ENCODE data around the gene SH2D3A. TPM values are rescaled to one million over a fixed set of nuclear protein-coding genes. Genes with fewer than 3 reads are reported as not detected.

SH2D3A gene
- total and polyA plus RNA-seq, 2 donors (not counting 1 experiment from before 2014, with no cell fraction given): not detected

DNA sequence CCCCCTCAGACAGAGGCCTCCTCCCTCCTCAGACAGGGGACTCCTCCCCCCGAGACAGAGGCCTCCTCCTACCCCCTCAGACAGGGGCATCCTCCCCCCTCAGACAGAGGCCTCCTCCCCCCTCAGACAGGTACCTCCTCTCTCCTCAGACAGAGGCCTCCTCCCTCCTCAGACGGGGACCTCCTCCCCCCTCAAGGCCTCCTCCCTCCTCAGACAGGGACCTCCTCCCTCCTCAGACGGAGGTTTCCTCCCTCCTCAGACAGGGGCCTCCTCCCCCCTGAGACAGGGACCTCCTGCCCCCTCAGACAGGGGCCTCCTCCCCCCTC lies 60.6 kb downstream of the SH2D3A start:
- Histone ChIP-seq H3K4me2 (ENCODE audit: extremely low read depth, insufficient read depth, low read length) (no peak overlapping the region), H3K79me2 (ENCODE audit: control insufficient read depth, insufficient read depth, low read length) (no peaks in the 10 kb centered on the region), H3K4me3 (replicated peaks in 1 of 4; ENCODE audit: control extremely low read depth in 1 of 4, insufficient read depth in 1 of 4, low read depth in 3 of 4, low read length in 4 of 4) (no peak overlapping the region), H2AFZ (ENCODE audit: low read length) (no peak overlapping the region), H3K27ac (ENCODE audit: insufficient read depth, low read length) (no peak overlapping the region), H4K20me1 (ENCODE audit: control insufficient read depth, extremely low read depth, insufficient read depth, low read length) (no peaks in the 10 kb centered on the region), H3K9me3 (ENCODE audit: control insufficient read depth, insufficient read depth, low read depth, low read length) (no peaks in the 10 kb centered on the region), H3K4me1 (ENCODE audit: control insufficient read depth, extremely low read depth, insufficient read depth, low read length) (no peaks in the 10 kb centered on the region), H3K27me3 (ENCODE audit: control insufficient read depth, insufficient read depth, low read length) (no peaks in the 10 kb centered on the region), H3K9ac (ENCODE audit: insufficient read depth, low read length) (no peak overlapping the region), H3K36me3 (ENCODE audit: control insufficient read depth, insufficient read depth, low read length) (no peaks in the 10 kb centered on the region)
- no peak for DNase-seq (ENCODE audit: low read depth in 2 of 2)
- TF ChIP-seq, protein P1, sequence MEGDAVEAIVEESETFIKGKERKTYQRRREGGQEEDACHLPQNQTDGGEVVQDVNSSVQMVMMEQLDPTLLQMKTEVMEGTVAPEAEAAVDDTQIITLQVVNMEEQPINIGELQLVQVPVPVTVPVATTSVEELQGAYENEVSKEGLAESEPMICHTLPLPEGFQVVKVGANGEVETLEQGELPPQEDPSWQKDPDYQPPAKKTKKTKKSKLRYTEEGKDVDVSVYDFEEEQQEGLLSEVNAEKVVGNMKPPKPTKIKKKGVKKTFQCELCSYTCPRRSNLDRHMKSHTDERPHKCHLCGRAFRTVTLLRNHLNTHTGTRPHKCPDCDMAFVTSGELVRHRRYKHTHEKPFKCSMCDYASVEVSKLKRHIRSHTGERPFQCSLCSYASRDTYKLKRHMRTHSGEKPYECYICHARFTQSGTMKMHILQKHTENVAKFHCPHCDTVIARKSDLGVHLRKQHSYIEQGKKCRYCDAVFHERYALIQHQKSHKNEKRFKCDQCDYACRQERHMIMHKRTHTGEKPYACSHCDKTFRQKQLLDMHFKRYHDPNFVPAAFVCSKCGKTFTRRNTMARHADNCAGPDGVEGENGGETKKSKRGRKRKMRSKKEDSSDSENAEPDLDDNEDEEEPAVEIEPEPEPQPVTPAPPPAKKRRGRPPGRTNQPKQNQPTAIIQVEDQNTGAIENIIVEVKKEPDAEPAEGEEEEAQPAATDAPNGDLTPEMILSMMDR (conservative IDR thresholded peaks at IDR 0.05 in 1 of 2, IDR thresholded peaks at IDR 0.05 in 1 of 2; ENCODE audit: low read depth in 1 of 2, low read length in 2 of 2): no peak
- no peak for TF ChIP-seq EZH2 (IDR thresholded peaks at IDR 0.05; ENCODE audit: low read length, missing control alignments)

DNA sequence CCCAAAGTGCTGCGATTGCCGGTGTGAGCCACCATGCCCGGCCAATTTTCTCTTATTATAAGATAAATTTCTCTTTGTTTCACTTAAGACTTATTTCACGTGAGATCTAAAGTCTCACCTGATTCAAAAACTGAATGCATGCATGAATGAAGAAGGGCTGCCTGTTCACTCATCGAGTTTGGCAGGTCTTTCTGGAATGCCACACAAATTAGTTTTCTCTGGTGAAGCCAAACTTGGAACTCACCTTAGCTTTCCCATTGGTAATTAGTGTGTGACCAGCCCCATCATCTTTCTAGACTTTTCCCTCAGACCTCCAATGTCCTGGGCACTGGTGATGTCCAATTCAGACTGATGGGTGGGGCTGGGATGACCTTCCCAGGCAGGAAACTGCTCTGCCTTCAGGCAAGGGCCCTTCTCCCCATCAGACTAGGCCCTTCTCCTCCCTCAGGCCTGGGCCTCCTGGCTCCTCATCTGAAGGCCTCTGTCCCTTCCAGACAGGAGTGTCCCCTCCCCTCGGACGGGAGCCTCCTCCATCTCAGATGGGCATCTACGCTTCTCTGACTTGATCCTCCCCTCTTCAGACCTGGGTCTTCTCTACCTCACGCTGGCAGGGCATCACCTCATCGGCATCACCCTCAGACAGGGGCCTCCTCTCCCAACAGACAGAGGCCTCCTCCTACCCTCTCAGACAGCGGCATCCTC lies 61.2 kb downstream of the SH2D3A start:
- H3K4me2 ChIP-seq (ENCODE audit: extremely low read depth, insufficient read depth, low read length): no peak overlapping the region
- no peak overlapping the region for H3K27ac ChIP-seq (ENCODE audit: insufficient read depth, low read length)
- no peaks in the 10 kb centered on the region for H3K9me3 ChIP-seq (ENCODE audit: control insufficient read depth, insufficient read depth, low read depth, low read length)

More for the DNA sequence above, 61.2 kb downstream of the SH2D3A start:
- Histone ChIP-seq H3K9ac (ENCODE audit: insufficient read depth, low read length) (no peak overlapping the region), H2AFZ (ENCODE audit: low read length) (no peak overlapping the region), H3K4me3 (replicated peaks in 1 of 4; ENCODE audit: control extremely low read depth in 1 of 4, insufficient read depth in 1 of 4, low read depth in 3 of 4, low read length in 4 of 4) (no peak overlapping the region), H3K27me3 (ENCODE audit: control insufficient read depth, insufficient read depth, low read length) (no peaks in the 10 kb centered on the region), H3K79me2 (ENCODE audit: control insufficient read depth, insufficient read depth, low read length) (no peaks in the 10 kb centered on the region), H3K36me3 (ENCODE audit: control insufficient read depth, insufficient read depth, low read length) (no peaks in the 10 kb centered on the region), H3K4me1 (ENCODE audit: control insufficient read depth, extremely low read depth, insufficient read depth, low read length) (no peaks in the 10 kb centered on the region), H4K20me1 (ENCODE audit: control insufficient read depth, extremely low read depth, insufficient read depth, low read length) (no peaks in the 10 kb centered on the region)
- TF ChIP-seq, protein P1 (conservative IDR thresholded peaks at IDR 0.05 in 1 of 2, IDR thresholded peaks at IDR 0.05 in 1 of 2; ENCODE audit: low read depth in 1 of 2, low read length in 2 of 2): no peak
- TF ChIP-seq EZH2 (IDR thresholded peaks at IDR 0.05; ENCODE audit: low read length, missing control alignments): no peak
- DNase-seq (ENCODE audit: low read depth in 2 of 2): no peak

Other genes starting within 250 kb of the SH2D3A start
- 0.26 and 0.66 TPM in 2 replicates for gene TNFSF9, start 236.4 kb downstream of the SH2D3A start, total RNA-seq
- gene TNFSF9, start 236.4 kb downstream of the SH2D3A start, polyA plus RNA-seq: 0.22 and 0.40 TPM in 2 replicates
- not detected in 2 replicates for gene CD70, start 176.3 kb downstream of the SH2D3A start, total RNA-seq
- not detected in 2 replicates for gene CD70, start 176.3 kb downstream of the SH2D3A start, polyA plus RNA-seq
- under 0.01 TPM in 1 of 2 replicates, not detected in the other for gene TNFSF14, start 97.3 kb downstream of the SH2D3A start, total RNA-seq
- gene TNFSF14, start 97.3 kb downstream of the SH2D3A start, polyA plus RNA-seq: not detected in 2 replicates
- gene C3, start 46.8 kb downstream of the SH2D3A start, total RNA-seq: 1.2 and 27.0 TPM in 2 replicates
- 1.2 and 2.5 TPM in 2 replicates for gene C3, start 46.8 kb downstream of the SH2D3A start, polyA plus RNA-seq
- 33.9 and 57.0 TPM in 2 replicates for gene GPR108, start 29.9 kb downstream of the SH2D3A start, total RNA-seq
- gene GPR108, start 29.9 kb downstream of the SH2D3A start, polyA plus RNA-seq: 28.4 and 37.2 TPM in 2 replicates
- gene TRIP10, start 27.8 kb downstream of the SH2D3A start, total RNA-seq: 35.3 and 37.5 TPM in 2 replicates
- gene TRIP10, start 27.8 kb downstream of the SH2D3A start, polyA plus RNA-seq: 32.3 and 33.5 TPM in 2 replicates
- not detected in 2 replicates for gene VAV1, start 5.3 kb upstream of the SH2D3A start, total RNA-seq
- 0.02 TPM in 1 of 2 replicates, not detected in the other for gene VAV1, start 5.3 kb upstream of the SH2D3A start, polyA plus RNA-seq
- under 0.01 TPM in 1 of 2 replicates, not detected in the other for gene ADGRE1, start 120.1 kb upstream of the SH2D3A start, total RNA-seq
- not detected in 2 replicates for gene ADGRE1, start 120.1 kb upstream of the SH2D3A start, polyA plus RNA-seq

Data from fibroblast of lung (primary cell).